Measurements from ENCODE around the gene AFF1.
"Not testable (repeated sequence)": the region's sequence is repeated elsewhere in the genome, so short reads cannot be mapped to it uniquely, and the experiment has no call there.

The AFF1 gene

DNA sequence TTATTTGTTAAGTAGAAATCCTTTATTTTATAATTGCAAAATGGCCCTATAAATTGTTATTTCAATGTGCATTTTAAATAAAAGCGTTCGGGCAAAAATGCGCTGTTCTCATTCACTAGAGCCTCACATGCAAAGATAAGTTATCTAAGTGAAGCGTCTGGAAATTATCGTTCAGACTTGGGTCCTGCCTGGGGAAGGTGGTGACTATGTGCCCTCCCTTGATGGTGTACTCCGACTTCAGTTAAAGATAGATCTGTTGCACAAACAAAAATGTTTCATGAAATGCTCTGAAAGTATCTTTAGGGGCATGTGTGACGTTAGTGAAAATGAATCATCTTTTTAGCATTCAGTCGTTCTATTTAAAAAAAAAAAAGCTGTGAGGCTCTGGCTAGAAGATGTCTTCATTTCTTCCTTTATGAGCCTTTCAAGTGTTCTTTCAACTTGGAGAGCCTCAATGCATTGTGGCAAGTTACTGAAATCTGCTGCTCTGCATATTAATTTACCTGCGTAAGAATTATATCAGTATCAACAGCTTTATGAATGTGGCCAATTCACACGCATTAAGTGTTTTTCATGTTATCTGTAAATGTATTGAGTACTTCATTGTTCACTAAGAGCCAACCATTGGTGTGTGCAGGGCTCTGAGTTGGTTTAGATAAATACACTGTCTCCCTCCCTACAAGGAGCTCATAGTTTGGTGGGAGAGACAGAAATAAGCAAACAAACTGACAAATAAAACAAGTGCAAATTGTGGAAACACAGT lies 83.0 kb downstream of the AFF1 start:
- DNase-seq: no peak

DNA sequence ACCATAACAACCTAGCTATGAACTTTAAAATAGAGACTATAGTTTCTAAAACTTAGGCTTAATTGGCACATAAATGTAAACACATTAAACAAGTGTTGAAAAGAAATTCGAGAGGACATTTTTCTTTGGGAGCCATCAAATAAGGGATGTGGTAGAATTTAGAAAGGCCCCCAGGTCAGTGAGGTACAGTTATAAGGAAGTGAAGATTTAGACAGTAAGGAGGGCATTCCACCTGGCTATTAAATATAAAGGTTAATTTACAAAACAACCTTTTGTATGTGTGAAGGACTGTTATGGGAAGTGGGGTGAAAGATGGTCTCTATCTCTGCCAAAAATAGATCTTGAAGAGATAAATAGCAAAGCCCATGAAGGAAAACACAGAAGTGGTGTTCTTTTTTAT lies 83.9 kb downstream of the AFF1 start:
- no peak for DNase-seq

DNA sequence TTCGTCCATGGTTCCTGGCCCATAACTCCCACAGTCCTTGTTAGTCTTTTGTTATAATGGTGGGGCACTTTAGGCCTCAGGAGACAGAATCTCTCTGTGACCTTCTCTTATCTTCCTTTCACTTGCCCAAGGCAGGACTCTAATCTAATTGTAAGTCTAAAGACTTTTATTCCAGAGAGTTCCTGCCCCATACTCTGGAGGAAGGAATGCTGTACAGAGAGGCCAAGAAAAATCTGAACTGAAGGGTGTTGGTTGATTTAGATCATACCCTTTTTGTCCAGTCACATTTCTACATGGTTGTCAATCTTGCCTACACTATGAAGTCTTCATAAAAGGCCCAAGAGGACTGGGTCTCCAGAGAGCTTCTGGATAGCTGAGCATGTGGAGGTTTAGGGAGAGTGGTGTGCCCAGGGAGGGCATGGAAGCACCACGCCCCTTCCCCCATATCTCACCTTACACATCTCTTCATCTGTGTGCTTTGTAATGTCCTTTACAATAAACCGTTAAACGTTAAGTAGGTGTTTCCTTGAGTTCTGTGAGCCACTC lies 84.5 kb downstream of the AFF1 start:
- no peak for DNase-seq

DNA sequence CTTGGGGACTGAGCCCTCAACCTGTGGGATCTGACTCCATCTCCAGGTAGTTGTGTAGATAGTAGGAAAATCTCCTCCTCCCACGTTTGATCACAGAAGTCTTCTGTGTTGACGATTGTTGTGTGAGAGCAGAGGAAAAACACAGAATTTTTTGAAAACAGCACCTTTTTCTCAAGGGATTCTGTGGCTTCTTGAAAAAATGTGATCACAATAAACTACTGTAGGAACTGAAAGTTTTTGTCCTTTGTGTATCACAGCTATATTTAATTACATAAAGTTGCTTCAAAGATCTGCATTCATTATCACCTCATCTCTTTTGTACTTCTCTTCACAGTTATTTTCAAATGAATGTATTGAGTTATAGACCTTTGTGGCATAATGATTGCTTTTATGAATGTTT lies 85.1 kb downstream of the AFF1 start:
- no peak for DNase-seq

DNA sequence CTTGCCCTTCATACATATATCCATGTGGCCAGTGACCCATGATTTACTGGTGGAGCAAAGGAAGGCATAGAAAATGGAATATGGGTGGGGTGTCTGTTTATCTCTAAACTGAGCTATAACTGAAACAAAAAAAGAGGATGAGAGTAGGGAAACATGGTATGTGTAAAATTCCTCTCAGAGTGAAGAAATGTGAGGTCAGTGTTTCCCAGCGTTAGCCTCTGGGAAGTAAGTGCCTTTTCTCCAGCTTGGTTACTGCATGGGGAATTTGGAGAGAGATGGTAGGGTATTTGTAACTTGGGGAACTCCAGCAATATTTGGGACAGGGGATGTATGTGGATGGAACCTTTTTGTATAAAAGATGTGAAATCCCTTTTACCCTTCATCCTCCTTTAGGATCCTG lies 89.4 kb downstream of the AFF1 start:
- DNase-seq: no peak

DNA sequence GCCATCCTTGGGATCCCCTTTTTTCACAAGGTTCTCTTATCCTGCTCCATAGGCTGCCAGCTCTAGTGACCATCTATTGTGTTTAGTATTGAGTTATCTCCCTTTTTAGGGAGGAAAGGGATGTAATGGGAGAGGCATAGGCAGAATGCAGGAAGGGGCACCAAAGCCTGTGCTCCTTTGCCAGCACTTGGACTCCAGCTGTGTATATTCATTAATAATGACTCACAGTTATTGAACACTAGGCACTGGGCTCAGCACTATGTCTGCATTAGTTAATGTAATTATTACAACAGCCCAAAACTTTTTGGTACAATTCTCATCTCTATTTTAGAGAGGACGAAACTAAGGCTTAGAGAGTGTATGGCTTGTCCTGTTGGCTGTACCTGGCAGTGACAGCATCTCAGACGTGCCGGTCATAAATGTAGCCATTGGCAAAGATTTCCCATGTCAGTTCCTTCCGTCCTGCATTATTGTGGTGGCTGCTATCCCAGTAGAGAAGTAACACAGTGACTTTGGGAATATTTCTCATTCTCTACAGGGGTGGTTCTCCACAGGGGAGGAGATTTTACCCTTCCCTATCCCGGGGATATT lies 90.3 kb downstream of the AFF1 start:
- no peak for DNase-seq

DNA sequence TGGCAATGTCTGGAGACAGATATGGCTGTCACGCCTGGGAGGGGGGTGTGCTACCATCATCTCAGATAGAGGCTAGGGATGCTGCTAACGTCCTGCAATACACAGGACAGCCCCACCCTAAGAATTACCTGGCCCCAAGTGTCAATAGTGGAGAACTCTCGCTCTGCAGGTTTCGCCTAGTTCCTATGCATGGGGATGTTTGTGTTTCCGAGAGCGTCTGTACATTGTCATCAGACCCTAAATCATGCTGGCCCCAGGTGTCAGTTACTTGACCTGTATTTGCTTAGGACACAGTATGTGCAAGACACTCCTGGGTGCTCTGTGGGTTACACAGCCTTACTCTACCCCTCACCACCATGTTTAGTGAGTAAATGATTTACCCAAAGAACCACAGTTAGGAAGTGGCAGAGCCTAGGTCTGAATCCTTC lies 90.8 kb downstream of the AFF1 start:
- peak; percentile 62 to 65 for DNase-seq

DNA sequence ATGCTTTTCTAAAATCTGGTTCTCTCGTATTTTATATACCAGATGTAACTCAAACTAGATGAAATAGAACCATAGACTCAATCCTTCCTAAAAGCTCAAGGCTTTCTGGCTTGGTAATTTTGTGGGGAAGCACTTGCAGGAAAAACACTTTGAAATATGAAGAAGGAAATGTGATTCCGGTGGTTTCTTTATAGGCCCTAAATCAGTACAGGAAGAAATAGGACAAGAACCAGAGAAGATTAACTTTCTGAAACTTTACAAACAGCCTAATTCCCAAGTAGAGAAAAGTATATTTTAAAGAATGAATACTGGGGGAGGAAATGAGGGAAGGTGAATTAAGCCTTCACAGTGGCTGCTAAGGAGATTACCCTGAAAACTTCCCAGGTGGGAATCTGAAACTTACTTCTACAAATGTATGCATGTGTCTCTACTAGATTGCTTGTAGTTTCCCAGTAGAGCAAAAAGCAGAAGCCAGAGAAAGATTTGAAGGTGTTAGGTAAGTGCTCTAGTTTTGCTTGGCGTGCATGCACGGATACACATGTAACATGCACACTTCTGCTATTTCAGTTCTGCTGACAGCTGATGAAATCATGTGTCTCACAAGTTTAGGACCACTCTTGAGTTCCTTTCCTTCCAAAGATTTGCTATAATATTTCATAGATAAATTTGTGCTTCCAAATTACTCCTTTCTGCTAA lies 92.1 kb downstream of the AFF1 start:
- no peak for DNase-seq

DNA sequence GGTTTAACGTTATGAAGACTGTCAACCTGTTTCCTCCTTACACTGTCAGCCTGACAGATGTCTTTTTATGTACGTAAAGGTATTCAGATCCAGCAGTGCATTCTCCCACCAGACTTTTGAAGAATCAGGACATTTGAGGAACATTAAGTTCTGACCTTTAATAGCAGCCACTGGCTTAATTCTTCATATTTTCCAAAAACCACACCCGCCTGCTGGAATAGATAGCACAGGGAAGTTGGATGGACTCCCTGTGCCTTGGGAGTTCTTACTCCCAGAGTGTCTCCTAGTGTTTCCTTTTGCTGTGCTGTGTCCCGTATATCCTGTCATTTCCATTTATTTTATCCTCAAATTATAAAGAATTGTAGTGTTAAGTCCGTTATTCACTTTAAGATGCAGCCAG lies 94.5 kb downstream of the AFF1 start:
- DNase-seq: no peak

DNA sequence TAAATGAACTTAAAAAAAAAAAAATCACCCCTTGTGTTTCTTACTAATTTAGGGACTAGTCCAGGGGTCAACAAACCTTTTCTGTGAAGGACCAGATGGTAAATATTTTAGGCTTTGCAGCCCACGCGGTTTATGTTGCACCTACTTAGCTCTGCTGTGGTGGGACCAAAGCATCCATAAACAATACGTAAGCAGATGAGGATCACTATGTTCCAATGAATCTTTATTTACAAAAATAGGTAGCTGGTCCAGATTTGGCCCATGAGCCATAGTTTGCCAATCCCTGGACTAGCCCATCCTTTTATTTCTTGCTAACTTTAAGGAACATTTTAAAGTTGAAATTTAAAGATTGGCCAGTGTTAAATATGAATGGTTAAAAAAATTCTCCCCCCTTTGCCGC lies 95.3 kb downstream of the AFF1 start:
- DNase-seq: no peak

DNA sequence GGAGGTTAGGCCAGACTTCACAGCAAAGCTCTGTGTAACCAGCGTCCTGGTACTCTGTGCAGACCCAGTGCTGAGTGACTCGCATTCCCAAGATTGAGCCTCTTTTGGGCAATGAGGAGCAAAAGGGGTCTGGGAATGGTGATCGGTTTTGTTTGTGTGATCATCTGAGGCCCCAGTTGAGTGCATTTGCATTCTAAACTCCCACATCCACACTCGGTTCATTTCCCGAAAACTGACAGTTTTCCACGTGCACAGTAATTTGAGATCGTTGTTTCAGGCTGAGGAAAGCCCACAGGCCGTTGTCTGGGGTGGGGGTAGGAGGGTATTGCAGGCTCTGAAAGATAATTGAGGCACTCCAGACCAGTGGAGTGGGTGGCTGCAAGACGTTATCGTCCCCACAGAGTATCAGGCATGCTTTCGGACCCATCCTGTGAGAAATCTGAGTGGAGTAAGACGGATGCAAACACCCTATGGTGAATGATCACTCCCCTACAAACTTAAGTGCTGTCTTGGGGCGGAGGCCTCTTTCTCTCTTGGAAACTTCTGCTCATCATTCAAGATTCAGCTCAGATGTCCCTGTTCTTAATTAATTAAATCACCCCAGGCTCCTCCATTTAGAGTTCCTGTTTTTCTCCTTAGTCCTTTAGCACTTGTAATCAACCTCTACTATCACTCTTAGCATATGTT lies 96.1 kb downstream of the AFF1 start:
- DNase-seq: peak; percentile 26 to 36

DNA sequence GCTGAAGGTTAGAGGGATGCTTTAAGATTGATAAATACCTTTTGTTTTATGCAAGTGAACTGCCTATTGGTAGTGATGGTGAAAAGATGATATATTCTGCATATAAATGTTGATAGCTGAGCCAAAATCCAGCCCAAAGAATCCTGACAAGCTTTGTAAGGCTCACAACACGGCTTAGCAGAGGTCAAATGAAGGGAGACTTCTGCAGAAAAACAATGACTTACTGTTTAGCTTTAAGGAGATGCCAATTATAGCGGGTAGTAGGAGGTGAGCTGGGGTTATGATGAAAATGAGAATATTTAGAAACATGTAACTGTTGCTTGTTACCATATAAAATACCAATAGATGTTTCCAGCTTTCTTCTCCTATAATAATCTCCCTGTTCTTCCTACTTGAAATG lies 97.1 kb downstream of the AFF1 start:
- no peak for DNase-seq

DNA sequence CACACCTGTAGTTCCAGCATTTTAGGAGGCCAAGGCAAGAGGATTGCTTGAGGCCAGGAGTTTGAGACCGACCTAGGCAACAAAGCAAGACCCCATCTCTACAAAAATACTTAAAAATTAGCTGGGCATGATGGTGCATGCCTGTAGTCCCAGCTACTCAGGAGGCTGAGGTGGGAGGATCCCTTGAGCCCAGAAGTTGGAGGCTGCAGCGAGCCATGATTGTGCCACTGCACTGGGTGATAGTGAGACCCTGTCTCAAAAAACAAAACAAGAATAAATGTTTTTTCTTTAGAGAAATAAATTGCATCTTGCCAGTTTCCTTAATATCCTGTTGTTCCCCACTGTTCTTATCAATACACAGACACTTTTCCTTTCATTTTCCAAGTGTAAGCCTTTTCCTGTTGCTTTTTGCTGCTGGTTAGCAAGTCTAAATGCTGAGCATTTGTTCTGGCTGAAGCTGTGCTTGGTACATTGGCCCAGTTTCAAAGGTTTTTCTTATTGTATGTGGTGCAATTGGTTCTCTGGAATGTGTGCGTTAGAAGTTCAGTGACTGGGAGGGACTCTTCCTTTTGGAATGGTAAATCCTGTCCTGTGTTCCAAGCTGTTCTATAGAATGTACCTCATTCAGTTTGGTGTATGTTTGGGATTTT lies 98.2 kb downstream of the AFF1 start:
- DNase-seq: no peak

DNA sequence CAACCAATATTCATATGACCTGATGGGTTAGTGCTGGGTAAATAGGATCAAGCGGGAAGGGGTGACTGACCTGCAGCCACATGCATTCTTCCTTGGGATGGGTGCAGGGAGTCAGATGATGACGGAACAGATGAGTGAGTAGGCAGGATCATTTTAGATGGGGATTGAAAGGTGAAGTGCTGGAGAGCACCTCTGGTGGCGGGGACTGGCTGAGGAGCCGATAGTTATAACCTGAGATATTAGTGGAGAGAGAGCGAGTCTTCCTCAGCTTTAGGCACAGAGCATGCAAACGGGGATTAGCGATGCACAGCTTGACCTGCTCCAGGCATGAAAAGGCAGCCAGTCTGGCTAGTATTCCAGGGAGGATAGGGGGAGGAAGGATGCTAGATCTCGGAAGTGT lies 99.1 kb downstream of the AFF1 start:
- DNase-seq: no peak

DNA sequence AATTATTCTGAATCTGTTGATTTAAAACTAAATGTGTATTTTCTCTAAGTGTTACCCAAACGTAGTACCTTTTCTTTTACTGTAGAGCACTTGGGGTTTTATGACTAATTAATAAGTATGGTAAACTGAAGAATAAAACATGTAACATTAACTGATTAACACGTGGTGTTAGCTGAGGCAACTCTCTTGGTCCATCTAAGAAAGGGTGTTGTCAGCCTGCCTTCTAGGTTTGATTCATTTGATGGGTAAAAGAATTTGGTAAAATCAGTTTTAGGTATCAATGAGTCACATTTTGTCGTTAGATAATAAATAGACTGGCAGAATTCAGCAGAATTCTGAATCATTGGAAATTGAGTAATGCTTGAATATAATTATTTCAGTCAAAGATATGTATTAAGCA lies 99.7 kb downstream of the AFF1 start:
- no peak for DNase-seq

DNA sequence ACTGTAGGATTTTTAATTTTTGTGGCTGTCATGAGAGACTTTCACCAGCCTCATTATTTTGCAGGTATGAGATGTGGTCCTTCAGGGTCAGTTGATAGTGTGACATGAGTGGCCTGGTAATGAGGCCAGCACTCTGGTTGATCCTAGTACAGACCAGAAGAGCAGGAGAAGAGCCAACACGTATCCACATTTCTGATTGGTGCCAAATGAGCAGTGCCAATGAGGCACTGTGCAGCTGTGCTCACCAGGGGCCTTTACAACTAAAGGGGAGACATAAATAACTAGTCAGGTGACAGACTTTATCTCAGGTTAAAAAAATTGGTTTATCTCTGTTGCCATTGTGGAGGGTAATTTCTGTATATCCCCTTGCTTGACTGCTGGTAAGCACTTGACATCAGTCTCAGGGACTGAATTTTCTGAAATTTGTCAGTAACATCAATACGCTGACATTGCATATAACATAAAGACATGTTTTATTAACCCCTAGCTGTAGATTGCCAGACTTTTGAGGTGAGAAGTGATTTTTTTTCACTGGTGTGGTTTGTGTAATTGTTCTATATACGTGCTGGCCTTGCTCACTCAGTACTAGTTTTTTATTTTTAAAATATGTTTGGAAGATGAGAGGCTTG lies 101.2 kb downstream of the AFF1 start:
- no peak for DNase-seq

DNA sequence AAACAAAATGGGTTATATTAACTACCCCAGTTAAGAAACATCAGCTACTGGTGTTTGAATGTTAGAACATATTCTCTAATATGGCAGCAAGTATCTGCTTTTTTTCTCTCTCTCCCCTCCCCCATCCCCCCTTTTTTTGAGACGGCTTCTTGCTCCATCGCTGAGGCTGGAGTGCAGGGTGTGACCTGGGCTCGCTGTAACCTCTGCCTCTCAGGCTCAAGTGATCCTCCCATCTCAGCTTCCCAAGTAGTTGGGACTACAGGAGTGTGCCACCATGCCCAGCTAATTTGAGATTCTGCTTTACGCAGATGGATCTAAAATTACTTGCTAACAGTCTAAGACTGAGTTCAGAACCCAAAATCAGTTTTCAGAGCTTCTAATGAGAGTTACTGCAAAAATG lies 101.9 kb downstream of the AFF1 start:
- DNase-seq: no peak

DNA sequence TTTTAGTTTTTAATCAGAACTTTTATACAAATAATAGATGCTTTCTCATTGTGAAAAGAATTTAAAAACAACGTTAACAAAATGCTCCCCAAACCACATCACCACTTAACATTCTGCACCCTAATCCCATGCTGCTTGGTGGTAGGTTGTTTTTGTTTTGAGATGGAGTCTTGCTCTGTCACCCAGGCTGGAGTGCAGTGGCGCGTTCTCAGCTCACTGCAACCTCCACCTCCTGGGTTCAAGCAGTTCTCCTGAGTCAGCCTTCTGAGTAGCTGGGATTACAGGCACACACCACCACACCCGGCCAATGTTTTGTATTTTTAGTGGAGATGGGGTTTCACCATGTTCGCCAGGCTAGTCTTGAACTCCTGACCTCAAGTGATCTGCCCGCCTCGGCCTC lies 102.4 kb downstream of the AFF1 start:
- not testable (repeated sequence) for DNase-seq

DNA sequence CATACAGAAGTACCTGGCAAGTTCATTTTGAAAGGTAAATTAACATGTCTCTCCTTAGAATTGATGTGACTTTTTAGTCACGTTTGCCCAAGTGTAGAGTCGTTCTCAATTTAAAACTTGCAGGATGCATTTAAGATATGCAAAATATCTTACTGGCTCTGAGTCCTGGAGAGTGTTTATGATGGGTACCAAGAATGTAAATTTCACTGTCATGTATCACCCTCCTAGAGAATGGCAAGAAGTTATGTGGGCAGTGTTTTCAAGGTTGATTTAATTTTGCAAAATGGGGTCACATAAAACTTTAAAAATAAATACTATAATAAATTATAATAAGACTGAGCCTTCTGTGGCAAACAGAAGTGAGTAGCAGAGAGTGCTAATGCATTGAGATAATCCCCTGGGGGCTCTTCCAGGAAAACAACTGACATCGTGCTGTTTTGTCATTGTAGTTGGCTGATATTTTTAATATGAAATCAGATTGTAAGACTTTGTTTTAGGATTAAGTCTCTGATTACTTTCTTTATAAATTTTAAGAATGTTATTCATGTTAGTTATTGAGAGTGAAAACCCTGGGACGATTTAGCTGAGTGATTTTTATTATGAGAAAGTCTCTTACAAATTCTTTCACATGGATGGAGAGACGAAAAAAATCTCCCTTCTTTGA lies 103.0 kb downstream of the AFF1 start:
- no peak for DNase-seq

DNA sequence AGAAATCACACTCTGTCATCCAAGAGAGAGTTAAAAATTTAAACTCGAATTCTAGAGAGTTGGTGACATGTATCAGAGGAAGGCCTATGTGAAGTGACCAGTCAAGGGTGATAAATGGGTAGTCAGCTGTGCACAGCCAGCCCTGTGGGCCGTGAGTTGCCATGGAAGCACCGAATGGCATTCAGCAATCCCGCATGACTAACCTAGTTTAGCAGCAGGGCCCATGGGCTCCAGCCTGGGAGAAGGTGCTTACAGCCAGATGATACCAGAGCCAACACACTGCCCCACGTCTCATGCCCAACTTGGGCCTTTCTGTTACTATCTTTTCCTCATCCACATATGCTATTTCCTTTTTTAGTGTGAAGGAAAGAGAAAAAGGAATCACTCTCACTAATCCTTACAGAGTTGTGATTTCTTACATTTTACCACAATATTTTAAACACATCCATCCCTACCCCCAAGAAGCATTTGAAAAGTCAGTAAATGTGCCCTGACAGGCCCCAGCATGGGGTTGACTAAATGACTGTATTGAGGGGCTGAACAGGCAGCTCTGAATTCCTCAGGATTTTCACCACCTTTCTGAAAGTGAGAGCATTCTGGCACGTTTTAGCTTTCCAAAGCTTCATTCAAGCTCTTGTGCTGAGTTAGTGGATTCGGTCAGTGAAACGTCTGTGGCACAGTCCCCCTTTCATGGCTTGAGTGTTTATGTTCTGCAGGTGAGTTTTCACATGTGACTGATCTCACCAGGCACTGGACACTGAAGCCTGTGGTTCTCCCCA lies 104.2 kb downstream of the AFF1 start:
- peak; percentile 12 to 55 for DNase-seq

DNA sequence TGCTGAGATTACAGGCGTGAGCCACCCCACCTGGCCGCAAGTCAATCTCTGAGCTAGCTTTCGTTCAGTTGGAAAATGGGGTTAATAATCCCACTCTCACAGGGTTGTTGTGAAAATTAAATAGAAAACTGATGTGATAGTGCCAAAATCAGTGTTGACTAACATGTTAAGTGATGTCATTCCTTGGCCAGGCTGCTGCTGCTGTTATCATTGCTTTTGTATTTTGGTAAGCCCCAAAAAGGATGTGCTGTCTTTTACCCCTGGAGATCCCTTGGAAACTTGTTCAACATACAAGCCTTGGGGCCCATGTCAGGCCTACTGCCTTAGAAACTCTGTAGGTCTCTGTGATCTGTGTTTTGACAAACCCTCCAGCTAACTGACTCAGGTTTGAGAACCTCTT lies 106.3 kb downstream of the AFF1 start:
- no peak for DNase-seq

Measured in NCI-H526 (cell line).